Left cardiac atrium (tissue), 4 donors: ENCODE measurements around the gene MIEF1. TPM values are rescaled to one million over a fixed set of nuclear protein-coding genes. Genes with fewer than 3 reads are reported as not detected.

Experiments used
- ATAC-seq, 2 donors: fragments of 200-7000 bp; cut with Tn5 transposase; one replicate each; pipeline ENCODE4 v1.9.1; 2020; ENCODE audit warnings: mild to moderate bottlenecking in 2 of 2, moderate library complexity in 2 of 2
- DNase-seq: peaks from one replicate; pipeline ENCODE4 v3.0.0-alpha.2; 2020
- intact Hi-C, 2 donors: fragments of 100-400 bp; cut with DNase I; formaldehyde crosslinking; loops; one replicate each; pipeline versions ENCODE4 v1.14.1 to v1.15.1; 2022 to 2023
- total RNA-seq, 2 donors: library from RNA; stranded (reverse); fragmentation: NEBNext Ultra II Directional; extraction: Animal tissue kit (Norgen Biotek cat#: 25700); gene quantifications; one replicate each; pipeline ENCODE4 v1.2.1, GENCODE V29; 2021
- donor health status: DM: no; HTN: yes; CAD: no.
- donor health status: DM: no; HTN: yes; CAD: no; lungs with severe emphysema.
- donor health status: DM: yes; HTN: yes; CAD: no.
- donor health status: Dilated cardiomyopathy.

The MIEF1 gene
- total RNA-seq, 2 donors from 2014 or later: 18.1 to 29.0 TPM

GRCh38 chr22:39487826-39488520 is 14.1 kb upstream of the MIEF1 start:
- DNase-seq (no peak), ATAC-seq (no peak)
- intact Hi-C loops: no loop called here

GRCh38 chr22:39488563-39489083 is 13.5 kb upstream of the MIEF1 start:
- intact Hi-C loops: no loop called here
- ATAC-seq: no peak

DNA sequence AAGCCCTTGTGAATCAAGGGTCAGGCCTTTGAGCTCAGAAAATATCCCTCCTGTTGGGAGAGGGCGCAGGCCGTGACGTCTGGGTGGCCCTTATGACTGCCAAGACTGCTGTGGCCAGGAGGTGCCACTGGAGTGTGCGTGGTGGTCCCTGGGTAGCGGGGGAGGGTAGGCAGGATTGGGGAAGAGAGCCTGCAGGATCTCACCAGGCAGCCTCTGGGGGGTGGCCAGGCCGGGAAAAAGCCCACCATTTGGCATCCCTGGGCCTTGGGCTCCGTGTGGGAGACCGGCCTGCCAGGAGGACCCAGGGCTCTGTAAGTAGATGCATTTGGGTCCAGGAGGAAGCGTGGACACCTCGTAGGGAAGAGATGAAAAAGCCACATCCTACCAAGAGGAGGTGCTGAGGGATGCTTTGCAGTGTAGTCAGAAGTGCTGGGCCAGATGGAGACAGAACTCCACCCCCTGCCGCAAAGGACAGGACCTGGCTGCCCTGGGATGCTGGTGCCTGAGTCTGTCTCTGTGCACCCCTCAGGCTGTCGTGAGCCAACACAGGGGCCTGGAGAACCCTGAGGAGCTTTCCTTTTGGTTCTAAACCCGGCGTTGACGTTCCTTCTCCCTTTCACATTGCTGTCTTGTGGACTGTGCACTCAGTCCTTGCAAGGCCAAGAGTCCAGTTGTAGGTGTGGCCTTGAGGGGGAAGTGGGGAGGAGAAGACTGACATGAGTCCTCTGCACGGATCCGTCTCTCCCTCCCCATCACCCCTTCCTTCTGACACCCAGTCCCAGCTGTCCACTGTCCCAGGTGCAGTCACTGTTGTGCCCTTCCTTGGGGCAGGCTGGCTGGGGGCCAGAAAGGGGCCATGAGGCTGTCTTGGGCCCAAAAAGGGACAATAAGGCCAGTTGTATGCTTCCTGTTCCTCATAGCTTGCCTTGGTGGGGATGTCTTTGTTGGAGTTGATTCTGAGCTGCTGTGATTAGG is 12.7 kb upstream of the MIEF1 start:
- no peak for DNase-seq
- peak in 1 of 2 donors; percentile 5 for ATAC-seq
- intact Hi-C loops: loop anchor here (5.0 kb wide), 1 partner anchor 38 kb away; no protein-coding TSS in a partner anchor

More at GRCh38 chr22:39488563-39489083, 13.5 kb upstream of the MIEF1 start:
- no peak for DNase-seq

DNA sequence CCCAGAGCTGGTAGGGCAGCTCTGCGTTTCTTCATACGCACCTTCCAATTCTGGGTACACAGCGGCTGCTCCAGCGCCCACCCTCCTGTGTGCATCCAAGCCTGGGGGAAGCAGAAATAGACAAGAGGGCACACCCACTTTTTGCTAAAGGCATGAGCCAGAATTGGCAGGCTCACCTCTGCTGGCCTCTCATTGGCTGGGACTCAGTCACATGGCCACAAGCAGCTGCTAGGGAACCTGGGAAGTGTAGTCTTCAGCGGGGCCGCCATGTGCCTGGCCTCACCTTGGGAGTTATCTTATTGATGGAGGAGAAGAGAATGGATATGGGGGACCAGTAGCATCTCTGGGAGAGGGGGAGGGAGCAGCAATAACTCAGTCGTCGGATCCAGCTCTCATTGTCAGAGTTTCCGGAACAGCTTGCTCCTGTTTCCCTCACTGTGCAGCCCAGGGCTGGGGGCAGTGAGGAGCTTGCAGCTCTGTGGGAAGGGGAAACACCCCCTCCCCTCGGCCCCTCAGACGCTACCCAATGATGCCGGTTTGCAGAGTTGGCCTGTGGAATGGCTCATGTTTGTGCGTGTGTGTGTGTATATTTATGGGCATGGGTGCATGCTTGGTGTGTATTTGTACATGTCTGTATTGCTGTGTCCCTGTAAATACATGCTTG is 11.8 kb upstream of the MIEF1 start:
- peak; percentile 91 for ATAC-seq
- intact Hi-C loops: loop anchor here (5.0 kb wide), 1 partner anchor 37 kb away; no protein-coding TSS in a partner anchor
- peak; percentile 88 for DNase-seq

DNA sequence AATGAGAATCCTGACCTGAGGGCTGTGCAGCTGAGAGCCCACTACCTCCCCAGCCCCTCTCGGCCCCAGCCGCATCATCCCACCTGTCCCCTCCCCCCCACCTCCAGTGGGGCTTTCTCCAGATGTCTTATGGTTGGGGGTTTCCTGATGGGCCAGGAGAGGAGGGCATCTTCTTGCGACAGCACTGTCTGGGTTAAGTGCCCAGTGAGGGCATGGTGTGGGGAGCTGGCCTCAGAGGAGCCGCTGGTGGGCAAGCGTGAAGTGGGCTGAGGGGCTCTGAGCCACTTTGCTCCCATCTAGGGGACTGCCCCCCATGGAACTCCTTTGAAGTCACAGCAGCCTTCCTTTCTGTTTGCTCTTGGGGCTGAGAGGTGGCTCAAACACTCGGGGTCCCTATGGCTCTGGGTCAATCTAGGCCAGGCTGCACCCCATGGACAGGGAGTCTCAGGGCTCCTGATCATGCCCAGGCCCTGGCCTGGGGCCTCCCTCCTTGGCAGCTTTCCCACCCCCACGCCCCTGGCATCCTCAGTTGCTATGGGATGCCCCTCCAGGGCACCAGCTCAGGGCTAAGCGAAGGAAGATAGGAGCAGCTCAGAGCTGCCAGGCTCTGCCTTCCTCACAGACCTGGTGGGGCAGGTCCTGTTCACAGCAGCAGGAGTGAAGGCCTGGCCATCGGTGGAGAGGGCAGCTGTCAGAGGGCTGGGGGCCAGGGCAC is 11.0 kb upstream of the MIEF1 start:
- DNase-seq (no peak), ATAC-seq (no peak)
- intact Hi-C loops: loop anchor here (5.0 kb wide), 1 partner anchor 36 kb away; no protein-coding TSS in a partner anchor

DNA sequence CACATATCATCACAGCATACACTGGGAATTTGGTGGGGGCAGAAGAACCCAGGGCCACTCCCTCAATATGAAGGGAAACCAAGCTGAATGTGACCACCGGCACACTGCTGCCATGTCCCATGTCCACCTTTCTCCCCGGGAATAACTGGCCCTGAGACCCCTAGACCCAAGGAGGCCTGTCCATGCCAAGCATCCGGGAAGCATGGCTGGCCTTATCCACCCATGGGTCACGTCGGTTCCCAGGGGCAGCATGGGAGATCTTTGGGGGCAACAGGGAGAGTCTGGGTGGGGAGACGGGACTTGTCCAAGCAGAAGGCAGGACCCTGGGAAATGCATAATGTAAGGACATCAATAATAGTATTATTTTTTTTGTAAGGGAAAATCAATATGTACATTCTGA is 10.4 kb upstream of the MIEF1 start:
- no peak for ATAC-seq
- DNase-seq: no peak
- intact Hi-C loops: loop anchor here (5.0 kb wide), 1 partner anchor 36 kb away; no protein-coding TSS in a partner anchor

- DNase-seq (no peak), ATAC-seq (no peak)
- intact Hi-C loops: loop anchor here (5.0 kb wide), 1 partner anchor 35 kb away; no protein-coding TSS in a partner anchor
Observed at GRCh38 chr22:39492186-39492585, 9.9 kb upstream of the MIEF1 start.

DNA sequence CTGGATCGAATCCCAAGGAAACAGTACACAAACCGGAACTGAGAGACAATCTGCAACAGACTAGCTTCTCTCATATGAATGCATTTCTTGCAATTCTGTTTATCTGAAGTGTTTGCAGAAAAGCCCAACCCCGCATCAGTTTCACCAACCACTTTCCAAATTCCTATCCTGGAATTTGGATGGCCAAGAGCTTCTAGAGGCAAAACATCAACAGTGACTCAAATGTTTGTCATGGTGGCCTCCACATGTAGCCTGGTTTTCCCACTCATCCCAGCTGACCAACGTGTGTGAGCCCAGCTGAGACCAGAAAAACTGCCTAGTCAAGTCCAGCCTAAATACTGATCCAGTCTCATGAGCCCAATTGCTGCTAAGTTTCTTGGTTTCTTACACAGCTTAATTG is 8.3 kb upstream of the MIEF1 start:
- no peak for ATAC-seq
- intact Hi-C loops: loop anchor here (5.0 kb wide), 1 partner anchor 34 kb away; no protein-coding TSS in a partner anchor
- DNase-seq: no peak

DNA sequence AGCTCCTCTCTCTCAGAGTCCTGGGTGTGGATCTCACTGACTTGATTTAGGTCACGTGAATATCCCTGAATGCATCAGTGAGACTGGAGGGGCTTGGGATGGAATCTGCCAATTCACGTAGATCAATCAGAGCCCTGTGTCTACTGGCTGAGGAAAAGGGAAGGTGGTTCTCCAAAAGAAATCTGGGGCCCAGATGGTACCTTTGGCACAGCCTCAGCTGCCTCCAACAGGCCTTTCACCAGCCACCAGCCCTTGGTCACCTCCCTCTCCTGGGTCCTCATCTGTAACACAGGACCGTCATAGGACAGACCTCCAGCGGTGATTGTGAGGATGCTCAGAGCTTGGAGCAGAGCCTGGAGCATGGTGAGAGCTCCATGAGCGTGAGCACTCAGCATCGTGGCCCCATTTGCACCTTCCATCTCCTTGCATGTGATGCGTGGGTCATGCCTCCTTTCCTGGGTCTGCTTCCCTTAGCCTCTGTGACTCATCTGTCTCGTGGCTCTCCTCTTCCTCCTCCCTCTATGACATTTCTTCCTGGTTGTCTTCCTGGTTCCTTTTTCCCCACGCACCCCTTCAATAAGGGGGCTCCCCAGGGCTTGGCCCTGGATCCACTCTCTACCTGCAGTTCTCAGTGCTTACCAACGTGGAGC is 7.5 kb upstream of the MIEF1 start:
- intact Hi-C loops: loop anchor here (5.0 kb wide), 1 partner anchor 33 kb away; no protein-coding TSS in a partner anchor
- ATAC-seq (no peak), DNase-seq (no peak)

- intact Hi-C loops: no loop called here
- peak; percentile 77 for DNase-seq
Observed at GRCh38 chr22:39496131-39496838, 5.8 kb upstream of the MIEF1 start.

DNA sequence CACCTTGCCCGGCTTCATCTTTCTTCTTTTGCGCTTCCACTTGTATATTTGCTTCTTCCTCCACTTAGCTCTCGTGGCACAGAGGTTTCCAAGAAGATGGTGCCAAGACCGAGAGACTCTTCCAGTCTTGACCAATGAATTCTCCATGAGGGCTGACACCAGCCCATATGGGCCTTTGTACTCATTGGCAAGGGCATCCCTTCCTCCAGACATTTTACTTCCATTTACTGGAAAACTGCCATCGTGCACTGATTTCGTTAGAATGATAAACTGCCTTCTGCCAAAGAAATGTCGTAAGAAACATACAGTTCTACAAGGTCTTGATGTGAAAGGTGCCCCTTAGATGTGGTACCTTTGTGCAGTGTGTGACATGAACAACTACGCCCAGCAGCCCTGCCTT is 4.7 kb upstream of the MIEF1 start:
- intact Hi-C loops: no loop called here
- ATAC-seq (no peak), DNase-seq (no peak)

More at GRCh38 chr22:39496131-39496838, 5.8 kb upstream of the MIEF1 start:
- ATAC-seq: peak; percentile 62 to 67

- DNase-seq (peak; percentile 72), ATAC-seq (no peak)
- intact Hi-C loops: no loop called here
Observed at GRCh38 chr22:39498368-39498767, 3.7 kb upstream of the MIEF1 start.

DNA sequence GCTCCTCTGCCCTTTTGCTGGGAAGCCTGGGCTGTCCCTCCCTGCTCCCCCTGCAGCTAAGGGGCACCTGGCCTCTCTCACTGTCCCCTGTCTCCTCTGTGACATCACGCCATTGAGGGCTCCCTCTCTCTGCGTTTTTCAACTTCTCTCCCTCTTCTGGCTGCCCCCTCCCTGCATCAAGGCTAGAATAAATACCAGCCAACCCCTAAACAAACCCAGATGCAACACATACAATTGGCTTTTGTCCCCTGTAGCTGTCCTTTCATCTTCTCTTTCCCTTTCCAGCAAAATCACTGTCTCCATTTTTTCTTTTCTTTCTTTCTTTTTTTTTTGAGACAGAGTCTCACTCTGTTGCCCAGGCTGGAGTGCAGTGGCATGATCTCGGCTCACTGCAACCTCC is 3.3 kb upstream of the MIEF1 start:
- intact Hi-C loops: no loop called here
- ATAC-seq (no peak), DNase-seq (no peak)

DNA sequence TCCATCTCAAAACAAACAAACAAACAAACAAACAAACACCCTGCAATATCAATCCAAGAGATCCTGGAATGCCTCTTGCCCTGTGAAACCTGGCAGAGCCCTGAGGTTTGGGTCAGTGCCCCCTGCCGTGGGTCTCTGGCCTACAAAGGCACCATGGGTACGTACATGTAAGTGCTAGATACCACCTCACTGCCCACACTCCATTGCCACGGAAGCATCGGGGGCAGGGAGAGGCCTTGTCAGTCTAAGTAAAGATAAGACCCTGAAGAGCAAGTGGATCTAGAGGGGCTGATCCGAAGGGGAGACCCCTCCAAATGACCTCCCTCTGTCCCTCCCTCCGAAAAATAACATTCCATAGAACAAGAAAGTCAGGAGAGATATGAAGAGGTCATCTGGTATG is 2.0 kb upstream of the MIEF1 start:
- no peak for ATAC-seq
- intact Hi-C loops: no loop called here
- DNase-seq: no peak

DNA sequence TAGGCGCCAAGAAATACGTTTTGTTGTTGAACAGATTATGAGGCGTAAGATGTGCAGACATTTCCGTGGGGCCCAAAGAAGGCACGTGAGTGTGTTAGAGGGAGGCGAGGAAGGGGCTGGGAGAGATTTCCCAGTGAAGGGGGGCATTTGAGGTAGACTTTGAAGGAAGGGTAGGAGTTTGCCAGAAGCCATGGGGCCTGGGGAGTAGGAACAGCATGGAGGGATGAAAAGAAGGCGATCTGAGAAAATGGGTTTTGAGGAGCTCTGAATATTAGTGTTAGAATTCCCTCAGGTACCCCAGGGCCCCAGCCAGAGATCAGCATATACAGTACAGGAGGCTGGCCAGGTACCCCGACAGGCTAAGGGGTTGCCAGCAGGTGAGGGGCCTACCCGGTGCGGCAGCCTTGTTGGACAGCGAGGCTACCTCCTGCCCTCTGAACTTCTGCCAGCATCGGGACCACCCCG is 414 bp upstream of the MIEF1 start:
- no peak for DNase-seq
- intact Hi-C loops: no loop called here
- ATAC-seq: no peak

- intact Hi-C loops: no loop called here
- ATAC-seq (no peak), DNase-seq (no peak)
Observed at GRCh38 chr22:39502789-39503409, 809 bp downstream of the MIEF1 start.

DNA sequence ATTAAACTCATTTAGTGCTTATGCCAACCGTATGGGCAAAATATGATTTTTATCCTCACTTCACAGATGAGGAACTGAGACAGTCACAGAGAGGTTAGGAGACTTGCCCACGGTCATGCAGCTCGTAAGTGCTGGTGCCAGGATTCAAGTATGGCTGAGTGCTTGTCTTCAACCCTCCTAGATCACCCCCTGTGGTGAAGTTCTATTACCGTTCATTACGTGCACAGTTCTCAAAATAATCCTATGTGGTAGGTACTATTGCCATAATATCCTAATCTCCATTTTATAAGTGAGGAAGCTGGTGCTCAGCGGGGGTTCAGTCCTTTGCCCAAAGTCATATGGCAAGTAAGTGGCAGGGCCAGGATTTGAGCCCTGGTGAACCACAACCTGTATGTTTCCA is 1.5 kb downstream of the MIEF1 start:
- intact Hi-C loops: no loop called here
- DNase-seq: no peak
- no peak for ATAC-seq
